HL-60 (cell line): ENCODE results near the gene ZNF780B.

ENCODE experiments used
- POLR2AphosphoS5 ChIP-seq: IDR thresholded peaks from 2 replicates; pipeline ENCODE4 v1.6.1; 2012; ENCODE audit warnings: low read depth
- TF ChIP-seq, protein P1 (sequence below): IDR thresholded peaks from one replicate; pipeline ENCODE4 v1.5.1; 2011; ENCODE audit warnings: low read length, control low read depth, inconsistent platforms; ENCODE audit not compliant: insufficient read depth

DNA sequence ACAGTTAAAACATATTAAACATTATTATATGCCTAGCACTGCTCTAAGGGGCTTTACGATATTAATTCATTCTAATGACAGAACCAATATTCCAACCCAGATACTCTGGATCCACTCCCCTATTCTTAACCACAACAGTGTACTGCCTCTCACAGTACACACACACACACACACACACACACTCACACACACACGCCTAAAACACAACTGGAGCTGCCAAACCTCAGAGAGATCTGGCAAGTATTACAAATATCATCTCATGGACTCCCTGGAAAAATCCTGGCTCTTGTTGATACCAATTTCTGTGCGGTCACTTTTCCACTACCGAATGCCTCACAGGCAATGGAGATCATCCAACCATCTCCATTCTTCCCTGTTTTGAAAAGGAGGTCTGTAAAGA lies 33.4 kb upstream of the ZNF780B start:
- TF ChIP-seq, protein P1, sequence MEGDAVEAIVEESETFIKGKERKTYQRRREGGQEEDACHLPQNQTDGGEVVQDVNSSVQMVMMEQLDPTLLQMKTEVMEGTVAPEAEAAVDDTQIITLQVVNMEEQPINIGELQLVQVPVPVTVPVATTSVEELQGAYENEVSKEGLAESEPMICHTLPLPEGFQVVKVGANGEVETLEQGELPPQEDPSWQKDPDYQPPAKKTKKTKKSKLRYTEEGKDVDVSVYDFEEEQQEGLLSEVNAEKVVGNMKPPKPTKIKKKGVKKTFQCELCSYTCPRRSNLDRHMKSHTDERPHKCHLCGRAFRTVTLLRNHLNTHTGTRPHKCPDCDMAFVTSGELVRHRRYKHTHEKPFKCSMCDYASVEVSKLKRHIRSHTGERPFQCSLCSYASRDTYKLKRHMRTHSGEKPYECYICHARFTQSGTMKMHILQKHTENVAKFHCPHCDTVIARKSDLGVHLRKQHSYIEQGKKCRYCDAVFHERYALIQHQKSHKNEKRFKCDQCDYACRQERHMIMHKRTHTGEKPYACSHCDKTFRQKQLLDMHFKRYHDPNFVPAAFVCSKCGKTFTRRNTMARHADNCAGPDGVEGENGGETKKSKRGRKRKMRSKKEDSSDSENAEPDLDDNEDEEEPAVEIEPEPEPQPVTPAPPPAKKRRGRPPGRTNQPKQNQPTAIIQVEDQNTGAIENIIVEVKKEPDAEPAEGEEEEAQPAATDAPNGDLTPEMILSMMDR = no peak
- no peak for TF ChIP-seq POLR2AphosphoS5
